Calu3 (cell line): Measurements from ENCODE around the gene PLXNB3. TPM values are rescaled to one million over a fixed set of nuclear protein-coding genes. Genes with fewer than 3 reads are reported as not detected.

Experiments
- BruUV-seq: library from RNA; stranded (reverse); fragments of 400-500 nt; replicated peaks from 2 replicates; lab custom pipeline; 2021; lab: Mats Ljungman, UMichigan
- CTCF ChIA-PET: fragments of 300-600 bp; sonication (Branson Sonifier 250); formaldehyde crosslinking; loops from one replicate; lab custom pipeline; 2022; ENCODE audit warnings: antibody characterized with exemption; lab: Charles Lee
- DNase-seq: peaks from one replicate; pipeline ENCODE4 v3.0.0; 2022
- H3K27ac Mint-ChIP-seq: one replicate; pipeline ENCODE4 v1.8.0; 2022; ENCODE audit warnings: mixed read lengths; ENCODE audit not compliant: unreplicated experiment
- H3K27me3 Mint-ChIP-seq: one replicate; pipeline ENCODE4 v1.8.0; 2022; ENCODE audit warnings: mixed read lengths; ENCODE audit not compliant: unreplicated experiment
- H3K36me3 Mint-ChIP-seq: one replicate; pipeline ENCODE4 v1.8.0; 2022; ENCODE audit warnings: mild to moderate bottlenecking, moderate library complexity, mixed read lengths; ENCODE audit not compliant: insufficient read depth, unreplicated experiment
- H3K4me1 Mint-ChIP-seq: one replicate; pipeline ENCODE4 v1.8.0; 2022; ENCODE audit warnings: mild to moderate bottlenecking, low read depth, mixed read lengths; ENCODE audit not compliant: unreplicated experiment
- H3K4me3 Mint-ChIP-seq: one replicate; pipeline ENCODE4 v1.8.0; 2022; ENCODE audit warnings: mild to moderate bottlenecking, low read depth, moderate library complexity, mixed read lengths; ENCODE audit not compliant: unreplicated experiment
- H3K9me3 Mint-ChIP-seq: one replicate; pipeline ENCODE4 v1.8.0; 2022; ENCODE audit warnings: low read depth, mixed read lengths; ENCODE audit not compliant: unreplicated experiment
- CTCF ChIP-seq: fragments of 200-600 bp; IDR thresholded peaks from one replicate; pipeline ENCODE4 v1.8.0; 2022; ENCODE audit warnings: antibody characterized with exemption; ENCODE audit not compliant: unreplicated experiment
- intact Hi-C: fragments of 100-400 bp; cut with micrococcal nuclease; formaldehyde crosslinking; loops from one replicate; pipeline ENCODE4 v1.10.0; 2022; ENCODE audit not compliant: unreplicated experiment
- total RNA-seq: library from RNA; stranded (reverse); gene quantifications from 2 replicates; pipeline ENCODE4 v1.2.3, GENCODE V29; 2022

PLXNB3 gene
- total RNA-seq, 1 experiment from 2014 or later, result 37.5 TPM

GRCh38 chrX:153766871-153767673 lies 3.0 kb downstream of the PLXNB3 start:
- no TSS peak for BruUV-seq
- Mint-ChIP-seq H3K36me3 (peaks cover 42% of the 10 kb centered on the region), H3K9me3 (no peaks in the 10 kb centered on the region)

GRCh38 chrX:153767674-153768055 lies 3.6 kb downstream of the PLXNB3 start:
- H3K36me3 Mint-ChIP-seq, result peaks cover 42% of the 10 kb centered on the region
- H3K9me3 Mint-ChIP-seq, result no peaks in the 10 kb centered on the region
- no peak for TF ChIP-seq CTCF
- no TSS peak for BruUV-seq
- intact Hi-C loops, result no loop called here
- no peak for DNase-seq
- no peak overlapping the region for H3K4me3 Mint-ChIP-seq
- CTCF ChIA-PET, result no interaction called here
- no peak overlapping the region for H3K27ac Mint-ChIP-seq
- H3K4me1 Mint-ChIP-seq, result peaks cover 11% of the 10 kb centered on the region
- H3K27me3 Mint-ChIP-seq, result no peaks in the 10 kb centered on the region

More at GRCh38 chrX:153766871-153767673, 3.0 kb downstream of the PLXNB3 start:
- no peaks in the 10 kb centered on the region for H3K27me3 Mint-ChIP-seq
- no peak for DNase-seq
- no peak for TF ChIP-seq CTCF
- intact Hi-C loops, result no loop called here
- peaks cover 11% of the 10 kb centered on the region for H3K4me1 Mint-ChIP-seq
- H3K27ac Mint-ChIP-seq, result peak overlapping the region; percentile 43
- H3K4me3 Mint-ChIP-seq, result peak overlapping the region; percentile 83
- CTCF ChIA-PET, result interaction anchor here (0.8 kb wide), 1 partner anchor 144 kb away, joined by 3 read pairs; no protein-coding TSS in a partner anchor

GRCh38 chrX:153768311-153769157 lies 4.5 kb downstream of the PLXNB3 start:
- CTCF ChIA-PET, result no interaction called here
- no peaks in the 10 kb centered on the region for H3K27me3 Mint-ChIP-seq
- TF ChIP-seq CTCF, result no peak
- H3K27ac Mint-ChIP-seq, result no peak overlapping the region
- no TSS peak for BruUV-seq
- no peak for DNase-seq
- intact Hi-C loops, result no loop called here
- no peak overlapping the region for H3K4me3 Mint-ChIP-seq
- H3K36me3 Mint-ChIP-seq, result peaks cover 37% of the 10 kb centered on the region
- peaks cover 11% of the 10 kb centered on the region for H3K4me1 Mint-ChIP-seq
- no peaks in the 10 kb centered on the region for H3K9me3 Mint-ChIP-seq

GRCh38 chrX:153769158-153769864 lies 5.3 kb downstream of the PLXNB3 start:
- peaks cover 11% of the 10 kb centered on the region for H3K4me1 Mint-ChIP-seq
- no peak for DNase-seq
- intact Hi-C loops, result no loop called here
- TF ChIP-seq CTCF, result no peak
- CTCF ChIA-PET, result no interaction called here
- H3K36me3 Mint-ChIP-seq, result peaks cover 32% of the 10 kb centered on the region
- no peaks in the 10 kb centered on the region for H3K9me3 Mint-ChIP-seq
- no peak overlapping the region for H3K27ac Mint-ChIP-seq
- H3K27me3 Mint-ChIP-seq, result no peaks in the 10 kb centered on the region
- no TSS peak for BruUV-seq
- H3K4me3 Mint-ChIP-seq, result no peak overlapping the region
